ENCODE measurements around the gene USF2.

USF2 gene

GRCh38 chr19:35288331-35288730, 19.6 kb downstream of the USF2 start:
- H3K4me3 ChIP-seq (ENCODE audit: low read length) = no peak overlapping the region
- peaks cover 5% of the 10 kb centered on the region; the same call in 1 of the 2 replicates for H3K4me1 ChIP-seq (ENCODE audit: control insufficient read depth, insufficient read depth, low read length)
- H3K36me3 ChIP-seq (ENCODE audit: control insufficient read depth, insufficient read depth, low read length) = no peaks in the 10 kb centered on the region
- no peaks in the 10 kb centered on the region for H3K27me3 ChIP-seq (ENCODE audit: control insufficient read depth, insufficient read depth, low read length)
- H3K27ac ChIP-seq (ENCODE audit: low read length) = no peak overlapping the region
- H3K9me3 ChIP-seq (ENCODE audit: control insufficient read depth, insufficient read depth, low read length) = no peaks in the 10 kb centered on the region
- no CpG with 5 or more reads among the region's 2 CpGs for WGBS (ENCODE audit: insufficient coverage, insufficient read length)
- no peak for DNase-seq (ENCODE audit: low read depth, low spot score)

GRCh38 chr19:35288906-35289305, 20.1 kb downstream of the USF2 start:
- Histone ChIP-seq H3K9me3 (ENCODE audit: control insufficient read depth, insufficient read depth, low read length) (no peaks in the 10 kb centered on the region), H3K27ac (ENCODE audit: low read length) (no peak overlapping the region), H3K36me3 (ENCODE audit: control insufficient read depth, insufficient read depth, low read length) (no peaks in the 10 kb centered on the region), H3K4me1 (ENCODE audit: control insufficient read depth, insufficient read depth, low read length) (peaks cover 6% of the 10 kb centered on the region), H3K4me3 (ENCODE audit: low read length) (no peak overlapping the region), H3K27me3 (ENCODE audit: control insufficient read depth, insufficient read depth, low read length) (no peaks in the 10 kb centered on the region)
- WGBS (ENCODE audit: insufficient coverage, insufficient read length) = no CpG with 5 or more reads among the region's 5 CpGs
- no peak for DNase-seq (ENCODE audit: low read depth, low spot score)

- H3K4me3 ChIP-seq (ENCODE audit: low read length) = no peak overlapping the region
- no peaks in the 10 kb centered on the region for H3K27me3 ChIP-seq (ENCODE audit: control insufficient read depth, insufficient read depth, low read length)
- no peak for DNase-seq (ENCODE audit: low read depth, low spot score)
- no peaks in the 10 kb centered on the region for H3K36me3 ChIP-seq (ENCODE audit: control insufficient read depth, insufficient read depth, low read length)
- peaks cover 2% of the 10 kb centered on the region; the same call in 1 of the 2 replicates for H3K4me1 ChIP-seq (ENCODE audit: control insufficient read depth, insufficient read depth, low read length)
- WGBS (ENCODE audit: insufficient coverage, insufficient read length) = no CpG with 5 or more reads among the region's 20 CpGs
- H3K27ac ChIP-seq (ENCODE audit: low read length) = no peak overlapping the region
- H3K9me3 ChIP-seq (ENCODE audit: control insufficient read depth, insufficient read depth, low read length) = no peaks in the 10 kb centered on the region
These were observed 21.8 kb downstream of the USF2 start for GRCh38 chr19:35290381-35291127.

- Histone ChIP-seq H3K4me3 (ENCODE audit: low read length) (no peak overlapping the region), H3K36me3 (ENCODE audit: control insufficient read depth, insufficient read depth, low read length) (no peaks in the 10 kb centered on the region), H3K27ac (ENCODE audit: low read length) (no peak overlapping the region), H3K27me3 (ENCODE audit: control insufficient read depth, insufficient read depth, low read length) (no peaks in the 10 kb centered on the region), H3K4me1 (ENCODE audit: control insufficient read depth, insufficient read depth, low read length) (peaks cover 2% of the 10 kb centered on the region; the same call in 1 of the 2 replicates), H3K9me3 (ENCODE audit: control insufficient read depth, insufficient read depth, low read length) (no peaks in the 10 kb centered on the region)
- no CpG with 5 or more reads among the region's 6 CpGs for WGBS (ENCODE audit: insufficient coverage, insufficient read length)
- no peak for DNase-seq (ENCODE audit: low read depth, low spot score)
These were observed 22.5 kb downstream of the USF2 start for GRCh38 chr19:35291259-35291658.

- no peaks in the 10 kb centered on the region for H3K36me3 ChIP-seq (ENCODE audit: control insufficient read depth, insufficient read depth, low read length)
- no peaks in the 10 kb centered on the region for H3K27me3 ChIP-seq (ENCODE audit: control insufficient read depth, insufficient read depth, low read length)
- peaks cover 2% of the 10 kb centered on the region; the same call in 1 of the 2 replicates for H3K4me1 ChIP-seq (ENCODE audit: control insufficient read depth, insufficient read depth, low read length)
- no peaks in the 10 kb centered on the region for H3K9me3 ChIP-seq (ENCODE audit: control insufficient read depth, insufficient read depth, low read length)
- H3K27ac ChIP-seq (ENCODE audit: low read length) = no peak within 1 kb of the TSS
- DNase-seq (ENCODE audit: low read depth, low spot score) = no peak
- no peak within 1 kb of the TSS for H3K4me3 ChIP-seq (ENCODE audit: low read length)
- WGBS (ENCODE audit: insufficient coverage, insufficient read length) = no CpG with 5 or more reads among the region's 12 CpGs
These were observed 23.2 kb downstream of the USF2 start, which contains the start of gene MAG for GRCh38 chr19:35291916-35292315. Gene MAG (plus strand): TSS chr19:35292161. CDS start chr19:35295409, 3,248 bp downstream.

- Histone ChIP-seq H3K4me3 (ENCODE audit: low read length) (no peak overlapping the region), H3K36me3 (ENCODE audit: control insufficient read depth, insufficient read depth, low read length) (no peaks in the 10 kb centered on the region; the same call in 1 of the 2 replicates), H3K4me1 (ENCODE audit: control insufficient read depth, insufficient read depth, low read length) (peaks cover 2% of the 10 kb centered on the region; the same call in 1 of the 2 replicates), H3K27ac (ENCODE audit: low read length) (no peak overlapping the region), H3K9me3 (ENCODE audit: control insufficient read depth, insufficient read depth, low read length) (no peaks in the 10 kb centered on the region), H3K27me3 (ENCODE audit: control insufficient read depth, insufficient read depth, low read length) (no peaks in the 10 kb centered on the region)
- no peak for DNase-seq (ENCODE audit: low read depth, low spot score)
- no CpG with 5 or more reads among the region's 23 CpGs for WGBS (ENCODE audit: insufficient coverage, insufficient read length)
These were observed 23.9 kb downstream of the USF2 start for GRCh38 chr19:35292421-35293362.

GRCh38 chr19:35293363-35293739, 24.6 kb downstream of the USF2 start:
- Histone ChIP-seq H3K4me3 (ENCODE audit: low read length) (no peak overlapping the region), H3K27me3 (ENCODE audit: control insufficient read depth, insufficient read depth, low read length) (no peaks in the 10 kb centered on the region), H3K36me3 (ENCODE audit: control insufficient read depth, insufficient read depth, low read length) (no peaks in the 10 kb centered on the region; the same call in 1 of the 2 replicates), H3K27ac (ENCODE audit: low read length) (no peak overlapping the region), H3K9me3 (ENCODE audit: control insufficient read depth, insufficient read depth, low read length) (no peaks in the 10 kb centered on the region), H3K4me1 (ENCODE audit: control insufficient read depth, insufficient read depth, low read length) (peaks cover 2% of the 10 kb centered on the region; the same call in 1 of the 2 replicates)
- no peak for DNase-seq (ENCODE audit: low read depth, low spot score)
- no CpG with 5 or more reads among the region's 7 CpGs for WGBS (ENCODE audit: insufficient coverage, insufficient read length)

GRCh38 chr19:35293808-35294207, 25.0 kb downstream of the USF2 start:
- no peak overlapping the region for H3K4me3 ChIP-seq (ENCODE audit: low read length)
- no peaks in the 10 kb centered on the region for H3K9me3 ChIP-seq (ENCODE audit: control insufficient read depth, insufficient read depth, low read length)
- no CpG with 5 or more reads among the region's 17 CpGs for WGBS (ENCODE audit: insufficient coverage, insufficient read length)
- no peaks in the 10 kb centered on the region for H3K27me3 ChIP-seq (ENCODE audit: control insufficient read depth, insufficient read depth, low read length)
- H3K27ac ChIP-seq (ENCODE audit: low read length) = no peak overlapping the region
- peaks cover 2% of the 10 kb centered on the region; the same call in 1 of the 2 replicates for H3K4me1 ChIP-seq (ENCODE audit: control insufficient read depth, insufficient read depth, low read length)
- no peaks in the 10 kb centered on the region; the same call in 1 of the 2 replicates for H3K36me3 ChIP-seq (ENCODE audit: control insufficient read depth, insufficient read depth, low read length)
- DNase-seq (ENCODE audit: low read depth, low spot score) = no peak

- Histone ChIP-seq H3K27ac (ENCODE audit: low read length) (no peak overlapping the region), H3K4me3 (ENCODE audit: low read length) (no peak overlapping the region), H3K4me1 (ENCODE audit: control insufficient read depth, insufficient read depth, low read length) (peaks cover 2% of the 10 kb centered on the region; the same call in 1 of the 2 replicates), H3K9me3 (ENCODE audit: control insufficient read depth, insufficient read depth, low read length) (no peaks in the 10 kb centered on the region), H3K27me3 (ENCODE audit: control insufficient read depth, insufficient read depth, low read length) (no peaks in the 10 kb centered on the region), H3K36me3 (ENCODE audit: control insufficient read depth, insufficient read depth, low read length) (no peaks in the 10 kb centered on the region; the same call in 1 of the 2 replicates)
- WGBS (ENCODE audit: insufficient coverage, insufficient read length) = no CpG with 5 or more reads among the region's 3 CpGs
- DNase-seq (ENCODE audit: low read depth, low spot score) = no peak
These were observed 25.6 kb downstream of the USF2 start for GRCh38 chr19:35294328-35294727.

Data from iPS DF 6.9 (cell line).